Lower leg skin (tissue), 4 donors: Measurements from ENCODE around the gene GCLC. TPM values are rescaled to one million over a fixed set of nuclear protein-coding genes. Genes with fewer than 3 reads are reported as not detected.

ENCODE experiments used
- DNase-seq, 2 donors: peaks; one replicate each; pipeline ENCODE4 v3.0.0-alpha.2; 2019; ENCODE audit warnings: low spot score in 2 of 2
- H3K4me3 ChIP-seq: fragments of 200-600 bp; sonication (generic); 2 replicates; pipeline ENCODE4 v1.5.1; 2017; ENCODE audit warnings: mild to moderate bottlenecking, low read depth; ENCODE audit not compliant: poor library complexity, severe bottlenecking
- CTCF ChIP-seq, 3 donors: fragments of 450-650 bp; IDR thresholded peaks; one replicate each; pipeline ENCODE4 v1.5.1; 2016; ENCODE audit warnings: antibody characterized with exemption in 3 of 3, mild to moderate bottlenecking in 3 of 3, moderate library complexity in 2 of 3
- POLR2A ChIP-seq, 2 donors: fragments of 450-650 bp; IDR thresholded peaks; one replicate each; pipeline ENCODE4 v1.6.1; 2016 to 2017; ENCODE audit warnings: antibody characterized with exemption in 2 of 2, mild to moderate bottlenecking in 1 of 2, moderate library complexity in 1 of 2
- WGBS, 2 donors: methylation state at CpG; one replicate each; pipeline ENCODE4 v1.1.5; 2018; 5-methylcytosine and 5-hydroxymethylcytosine counted together
- intact Hi-C: fragments of 100-400 bp; cut with DNase I; formaldehyde crosslinking; loops from one replicate; pipeline ENCODE4 v1.15.0; 2023; ENCODE audit warnings: low total_unique reads
- total RNA-seq, 4 donors: library from RNA; depleted of rRNA; stranded (reverse); fragments of >200 nt; gene quantifications; one replicate each; pipeline ENCODE4 v1.1.0, GENCODE V29; 2016

The GCLC gene
- total RNA-seq, 4 donors from 2014 or later = 29.2 to 34.1 (median 30.2) TPM

GRCh38 chr6:53530780-53531386, 14.0 kb downstream of the GCLC start:
- no peak overlapping the region for H3K4me3 ChIP-seq
- TF ChIP-seq POLR2A (IDR thresholded peaks at IDR 0.05) (no peak), CTCF (IDR thresholded peaks at IDR 0.05) (no peak)
- intact Hi-C loops = no loop called here
- WGBS, 2 donors = 87 to 88% methylated on average over 6 of the region's 6 CpGs
- no peak for DNase-seq

- DNase-seq = no peak
- 45 to 51% methylated on average over 5 of the region's 5 CpGs for WGBS, 2 donors
- H3K4me3 ChIP-seq = no peak overlapping the region
- TF ChIP-seq CTCF (IDR thresholded peaks at IDR 0.05) (no peak), POLR2A (IDR thresholded peaks at IDR 0.05) (no peak)
- intact Hi-C loops = no loop called here
Measured at GRCh38 chr6:53530346-53530745, 14.6 kb downstream of the GCLC start.

- DNase-seq = no peak
- 74 to 77% methylated on average over 5 of the region's 5 CpGs for WGBS, 2 donors
- no peak overlapping the region for H3K4me3 ChIP-seq
- TF ChIP-seq POLR2A (IDR thresholded peaks at IDR 0.05) (no peak), CTCF (IDR thresholded peaks at IDR 0.05) (no peak)
- intact Hi-C loops = no loop called here
Measured at GRCh38 chr6:53529324-53530036, 15.4 kb downstream of the GCLC start.

GRCh38 chr6:53528107-53528506, 16.8 kb downstream of the GCLC start:
- no peak overlapping the region for H3K4me3 ChIP-seq
- no peak for TF ChIP-seq CTCF (IDR thresholded peaks at IDR 0.05)
- TF ChIP-seq POLR2A (IDR thresholded peaks at IDR 0.05) = no peak
- intact Hi-C loops = no loop called here
- no peak for DNase-seq

- intact Hi-C loops = no loop called here
- WGBS, 2 donors = 89 to 93% methylated on average over 4 of the region's 4 CpGs
- DNase-seq = no peak
- no peak overlapping the region for H3K4me3 ChIP-seq
- TF ChIP-seq CTCF (IDR thresholded peaks at IDR 0.05) = no peak
Measured at GRCh38 chr6:53527249-53527765, 17.6 kb downstream of the GCLC start.
